GM12875 (cell line): ENCODE results near the gene NOS3.
A peak's percentile ranks its signal among the peaks of the same experiment; 100 is the strongest.

Experiments used
- H3K4me3 ChIP-seq: one replicate; pipeline ENCODE4 v1.5.1; 2011; ENCODE audit warnings: low read depth, low read length, control low read depth
- TF ChIP-seq, protein P1 (sequence below): IDR thresholded peaks from 2 replicates; pipeline ENCODE4 v1.5.1; 2011; ENCODE audit warnings: low read depth, mild to moderate bottlenecking, control low read depth, inconsistent platforms, low read length, moderate library complexity, borderline replicate concordance; ENCODE audit not compliant: insufficient read depth

Gene NOS3

DNA sequence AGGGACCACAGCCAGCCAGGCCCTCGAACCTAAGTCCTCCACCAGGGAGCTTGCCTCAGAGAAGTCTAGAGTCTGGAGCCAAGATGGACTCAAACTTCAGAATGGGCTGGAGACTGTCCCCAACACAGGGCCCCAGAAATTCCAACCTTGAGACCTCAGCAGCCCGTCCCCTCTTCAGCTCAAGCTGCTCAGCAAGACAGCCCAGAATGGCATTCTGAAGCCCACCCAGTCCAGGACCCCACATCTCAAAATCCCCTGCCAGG is 28.6 kb upstream of the NOS3 start:
- no peak overlapping the region for H3K4me3 ChIP-seq
- TF ChIP-seq, protein P1, sequence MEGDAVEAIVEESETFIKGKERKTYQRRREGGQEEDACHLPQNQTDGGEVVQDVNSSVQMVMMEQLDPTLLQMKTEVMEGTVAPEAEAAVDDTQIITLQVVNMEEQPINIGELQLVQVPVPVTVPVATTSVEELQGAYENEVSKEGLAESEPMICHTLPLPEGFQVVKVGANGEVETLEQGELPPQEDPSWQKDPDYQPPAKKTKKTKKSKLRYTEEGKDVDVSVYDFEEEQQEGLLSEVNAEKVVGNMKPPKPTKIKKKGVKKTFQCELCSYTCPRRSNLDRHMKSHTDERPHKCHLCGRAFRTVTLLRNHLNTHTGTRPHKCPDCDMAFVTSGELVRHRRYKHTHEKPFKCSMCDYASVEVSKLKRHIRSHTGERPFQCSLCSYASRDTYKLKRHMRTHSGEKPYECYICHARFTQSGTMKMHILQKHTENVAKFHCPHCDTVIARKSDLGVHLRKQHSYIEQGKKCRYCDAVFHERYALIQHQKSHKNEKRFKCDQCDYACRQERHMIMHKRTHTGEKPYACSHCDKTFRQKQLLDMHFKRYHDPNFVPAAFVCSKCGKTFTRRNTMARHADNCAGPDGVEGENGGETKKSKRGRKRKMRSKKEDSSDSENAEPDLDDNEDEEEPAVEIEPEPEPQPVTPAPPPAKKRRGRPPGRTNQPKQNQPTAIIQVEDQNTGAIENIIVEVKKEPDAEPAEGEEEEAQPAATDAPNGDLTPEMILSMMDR = no peak

DNA sequence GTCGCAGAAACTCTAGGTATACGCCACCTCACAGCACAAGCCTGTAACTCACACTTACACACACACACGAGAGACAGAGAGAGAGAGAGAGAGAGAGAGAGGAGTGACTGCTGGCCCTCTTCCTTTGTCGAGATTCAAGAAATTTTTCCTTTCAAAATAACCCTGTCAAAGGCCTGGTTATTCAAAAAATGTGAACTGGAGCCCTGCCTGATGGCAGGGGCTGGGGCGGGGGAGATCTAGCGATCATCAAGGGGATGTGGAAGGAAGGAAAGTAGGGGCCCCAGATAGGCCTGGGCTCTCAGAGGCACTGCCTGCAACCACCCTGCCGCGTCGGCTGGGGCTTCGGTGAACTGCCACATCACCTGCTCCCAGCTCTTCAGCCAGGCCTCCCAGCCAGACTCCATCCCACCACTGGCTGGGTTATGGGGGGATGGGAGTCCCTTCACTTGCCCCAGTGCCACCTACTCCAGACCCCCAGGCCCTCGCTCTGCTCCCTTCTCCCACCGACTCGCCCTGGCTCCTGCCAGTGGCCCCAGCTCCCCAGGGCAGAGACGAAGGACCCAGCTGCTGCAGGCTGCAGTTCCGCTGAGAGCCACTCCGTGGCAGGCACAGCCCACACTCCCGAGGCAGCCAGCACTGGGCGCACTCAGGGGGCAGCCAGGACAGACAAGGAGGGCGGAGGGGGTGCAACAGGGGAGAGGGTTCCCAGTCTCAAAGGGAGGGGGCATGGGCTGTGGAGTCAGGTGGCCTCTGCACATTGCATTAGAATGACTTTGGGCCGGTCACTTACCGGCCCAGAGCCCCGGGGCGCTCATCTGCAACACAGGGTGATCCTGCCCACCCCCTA is 28.0 kb upstream of the NOS3 start:
- no peak overlapping the region for H3K4me3 ChIP-seq
- TF ChIP-seq, protein P1 = peak; percentile 93

DNA sequence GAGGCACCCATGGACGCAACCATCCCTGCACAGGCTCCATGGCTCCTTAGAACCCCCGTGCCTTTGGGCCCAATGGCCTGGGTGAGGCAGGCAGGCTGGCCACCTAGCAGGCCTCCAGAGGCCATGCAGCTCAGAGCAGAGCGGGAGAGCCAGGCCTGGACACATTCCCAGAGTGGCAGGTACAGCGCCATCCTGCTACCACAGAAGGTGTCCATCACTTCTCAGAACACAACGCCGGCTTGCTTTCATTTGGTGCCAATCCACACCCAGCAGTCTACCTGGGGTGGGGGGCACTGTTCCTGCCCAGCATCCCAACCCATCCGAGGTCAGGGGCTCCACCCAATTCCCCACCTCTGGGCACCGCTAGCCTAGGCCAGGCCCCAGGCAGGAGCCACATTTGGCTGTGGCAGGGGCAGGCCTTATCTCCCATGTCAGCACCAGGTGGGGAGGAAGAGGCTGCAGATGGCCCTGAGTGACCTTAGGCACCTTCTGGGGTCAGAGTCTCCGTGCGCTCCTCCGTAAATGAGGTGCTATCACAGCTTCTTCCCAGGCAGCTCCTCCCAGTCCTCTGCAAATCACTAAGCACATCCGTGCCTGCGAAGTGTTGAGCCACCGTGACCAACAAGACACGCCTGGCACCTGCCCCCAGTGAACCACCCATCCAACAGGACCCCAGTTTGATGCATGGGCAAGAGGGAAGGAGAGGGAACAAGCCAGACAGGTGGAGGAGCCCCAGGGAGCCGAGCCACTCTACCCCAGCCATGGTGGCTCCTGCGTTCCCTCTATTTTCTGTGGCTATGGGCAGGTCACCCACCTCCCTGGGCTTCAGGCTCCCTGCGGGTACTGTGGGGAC is 26.9 kb upstream of the NOS3 start:
- TF ChIP-seq, protein P1 = no peak
- H3K4me3 ChIP-seq = no peak overlapping the region

DNA sequence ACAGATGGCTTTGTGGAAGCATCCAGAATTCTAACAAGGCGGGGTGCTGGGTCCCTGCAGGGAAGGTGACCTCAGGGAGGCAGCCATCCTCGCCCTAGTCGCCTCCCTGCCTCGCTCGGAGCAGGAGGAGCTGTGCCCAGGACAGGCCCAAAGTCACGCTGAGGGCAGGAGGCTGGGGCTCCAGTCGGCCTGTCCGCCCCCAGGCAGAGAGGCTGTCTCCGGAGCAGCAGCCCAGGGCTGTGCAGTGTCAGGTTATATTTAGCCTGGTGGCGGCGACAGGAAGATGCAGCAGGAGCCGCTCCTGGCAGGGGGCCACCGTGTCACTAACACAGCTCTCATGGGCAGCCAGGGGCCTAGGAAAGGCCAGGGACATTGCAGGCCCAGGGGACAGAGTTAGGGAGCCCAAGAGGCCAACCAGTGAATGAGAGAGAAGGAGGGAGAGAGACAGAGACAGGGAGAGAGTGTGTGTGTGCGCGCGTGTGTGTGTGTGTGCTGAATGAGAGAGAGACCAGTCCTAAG is 26.2 kb upstream of the NOS3 start:
- H3K4me3 ChIP-seq = no peak overlapping the region
- TF ChIP-seq, protein P1 = no peak

DNA sequence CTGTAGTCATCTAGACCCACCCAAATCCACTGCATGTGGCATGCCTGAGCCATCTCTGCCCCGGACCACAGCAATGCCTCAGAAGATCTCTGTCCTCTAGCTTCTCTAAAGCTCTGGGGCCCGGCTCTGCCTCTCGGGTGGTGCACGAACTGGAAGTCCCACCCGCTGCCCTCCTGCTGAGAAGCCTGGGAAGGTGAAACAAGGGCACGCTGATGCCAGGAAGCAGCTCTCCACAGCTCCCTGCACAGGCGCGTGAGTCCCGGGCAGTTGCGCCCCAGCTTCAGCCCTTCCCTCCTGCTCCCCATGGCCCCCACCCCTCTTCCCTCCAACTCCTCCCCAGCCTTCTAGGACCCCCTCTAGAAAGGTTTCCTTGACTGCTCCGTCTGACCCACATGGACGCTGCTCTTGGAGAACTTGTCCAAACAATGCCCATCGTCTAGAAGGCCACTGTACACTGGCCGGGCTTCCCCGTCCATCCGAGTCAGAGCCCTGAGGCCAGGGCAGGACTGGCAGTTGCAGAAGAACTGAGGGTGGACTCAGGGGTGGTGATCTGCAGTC is 25.5 kb upstream of the NOS3 start:
- TF ChIP-seq, protein P1 = no peak
- no peak overlapping the region for H3K4me3 ChIP-seq

DNA sequence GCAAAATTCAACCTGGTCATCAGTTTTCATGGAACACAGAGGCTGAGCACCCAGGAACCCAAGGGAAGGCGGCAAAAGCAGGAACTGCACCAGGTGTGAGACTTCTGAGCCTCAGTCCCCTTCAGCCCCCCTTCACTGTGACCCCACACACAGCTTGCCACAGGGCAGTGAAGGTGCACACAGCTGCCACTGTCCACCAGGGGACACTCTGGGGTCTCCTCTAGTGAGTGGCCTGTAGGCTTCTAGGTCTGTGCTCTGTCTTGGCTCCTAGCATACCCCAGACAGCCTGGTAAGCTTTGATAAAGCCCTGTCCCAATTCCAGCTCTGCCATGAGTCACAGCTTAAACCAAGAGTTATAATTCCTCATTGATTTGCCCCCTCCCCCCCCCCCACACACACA is 24.8 kb upstream of the NOS3 start:
- TF ChIP-seq, protein P1 = peak; percentile 13; the same call in 1 of the 2 replicates
- no peak overlapping the region for H3K4me3 ChIP-seq
